ENCODE measurements around the gene MTCH1. TPM values are rescaled to one million over a fixed set of nuclear protein-coding genes. Genes with fewer than 3 reads are reported as not detected.

Gene MTCH1
- total RNA-seq, 1 experiment from 2014 or later = 178 TPM

DNA sequence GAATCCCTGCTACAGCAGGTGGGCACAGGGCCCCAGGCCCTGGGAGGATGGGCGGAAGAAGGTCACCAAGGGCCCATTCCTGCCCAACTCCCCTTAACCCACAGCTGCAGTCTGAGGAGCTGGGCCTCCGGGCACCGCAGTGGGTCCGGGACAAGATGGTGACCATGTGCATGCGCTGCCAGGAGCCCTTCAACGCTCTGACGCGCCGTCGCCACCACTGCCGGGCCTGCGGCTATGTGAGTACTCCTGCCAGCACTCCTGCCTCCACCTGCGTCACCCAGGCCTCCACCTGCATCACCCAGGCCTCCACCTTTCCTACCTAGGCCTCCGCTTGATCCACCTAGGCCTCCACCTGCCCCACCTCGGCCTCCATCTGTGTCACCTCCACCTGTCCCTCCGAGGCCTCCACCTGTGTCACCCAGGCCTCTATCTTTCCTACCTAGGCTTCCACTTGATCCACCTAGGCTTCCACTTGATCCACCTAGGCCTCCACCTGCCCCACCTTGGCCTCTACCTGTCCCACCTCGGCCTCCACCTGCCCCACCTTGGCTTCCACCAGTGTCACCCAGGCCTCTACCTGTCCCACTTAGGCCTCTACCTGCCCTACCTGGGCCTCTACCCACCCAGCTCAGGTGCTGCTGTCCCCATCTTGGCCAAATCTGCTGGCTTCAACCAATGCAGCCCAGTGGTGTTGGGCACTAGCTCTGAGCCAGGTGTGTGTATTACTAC, 36.3 kb upstream of the MTCH1 start:
- BruUV-seq (replicated peaks) = no TSS peak
- H3K36me3 ChIP-seq (ENCODE audit: control insufficient read depth, insufficient read depth, low read length) = no peaks in the 10 kb centered on the region
- Mint-ChIP-seq H3K9me3 (ENCODE audit: unreplicated experiment) (no peaks in the 10 kb centered on the region), H3K36me3 (ENCODE audit: insufficient read depth, unreplicated experiment) (no peaks in the 10 kb centered on the region), H3K4me3 (ENCODE audit: unreplicated experiment) (no peak overlapping the region), H3K27me3 (ENCODE audit: insufficient read depth, unreplicated experiment) (no peaks in the 10 kb centered on the region), H3K27ac (ENCODE audit: unreplicated experiment) (peak overlapping the region; percentile 62), H3K4me1 (ENCODE audit: low read depth, unreplicated experiment) (peaks cover 31% of the 10 kb centered on the region)
- ChIA-PET CTCF (interaction anchor here (0.5 to 10.4 kb wide), 9 partner anchors 10 to 187 kb away, joined by 3 to 163 read pairs (median 5); partner anchors contain the start of gene MTCH1), POLR2A (no interaction called here)
- TF ChIP-seq, protein P1, sequence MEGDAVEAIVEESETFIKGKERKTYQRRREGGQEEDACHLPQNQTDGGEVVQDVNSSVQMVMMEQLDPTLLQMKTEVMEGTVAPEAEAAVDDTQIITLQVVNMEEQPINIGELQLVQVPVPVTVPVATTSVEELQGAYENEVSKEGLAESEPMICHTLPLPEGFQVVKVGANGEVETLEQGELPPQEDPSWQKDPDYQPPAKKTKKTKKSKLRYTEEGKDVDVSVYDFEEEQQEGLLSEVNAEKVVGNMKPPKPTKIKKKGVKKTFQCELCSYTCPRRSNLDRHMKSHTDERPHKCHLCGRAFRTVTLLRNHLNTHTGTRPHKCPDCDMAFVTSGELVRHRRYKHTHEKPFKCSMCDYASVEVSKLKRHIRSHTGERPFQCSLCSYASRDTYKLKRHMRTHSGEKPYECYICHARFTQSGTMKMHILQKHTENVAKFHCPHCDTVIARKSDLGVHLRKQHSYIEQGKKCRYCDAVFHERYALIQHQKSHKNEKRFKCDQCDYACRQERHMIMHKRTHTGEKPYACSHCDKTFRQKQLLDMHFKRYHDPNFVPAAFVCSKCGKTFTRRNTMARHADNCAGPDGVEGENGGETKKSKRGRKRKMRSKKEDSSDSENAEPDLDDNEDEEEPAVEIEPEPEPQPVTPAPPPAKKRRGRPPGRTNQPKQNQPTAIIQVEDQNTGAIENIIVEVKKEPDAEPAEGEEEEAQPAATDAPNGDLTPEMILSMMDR (IDR thresholded peaks at IDR 0.05; ENCODE audit: insufficient read depth in 1 of 2, low read depth in 1 of 2, low read length in 1 of 2, severe bottlenecking in 1 of 2, unreplicated experiment in 1 of 2) = no peak
- H3K4me3 ChIP-seq (ENCODE audit: low read depth, low read length) = no peak overlapping the region
- no peaks in the 10 kb centered on the region for H3K27me3 ChIP-seq (replicated peaks; ENCODE audit: control insufficient read depth, insufficient read depth, low read length)
- no peaks in the 10 kb centered on the region for H3K9me3 ChIP-seq
- peaks cover 23% of the 10 kb centered on the region for H3K4me1 ChIP-seq
- intact Hi-C loops (cut with micrococcal nuclease; ENCODE audit: unreplicated experiment) = loop anchor here (5.0 kb wide), 1 partner anchor 280 kb away; no protein-coding TSS in a partner anchor
- DNase-seq = no peak

DNA sequence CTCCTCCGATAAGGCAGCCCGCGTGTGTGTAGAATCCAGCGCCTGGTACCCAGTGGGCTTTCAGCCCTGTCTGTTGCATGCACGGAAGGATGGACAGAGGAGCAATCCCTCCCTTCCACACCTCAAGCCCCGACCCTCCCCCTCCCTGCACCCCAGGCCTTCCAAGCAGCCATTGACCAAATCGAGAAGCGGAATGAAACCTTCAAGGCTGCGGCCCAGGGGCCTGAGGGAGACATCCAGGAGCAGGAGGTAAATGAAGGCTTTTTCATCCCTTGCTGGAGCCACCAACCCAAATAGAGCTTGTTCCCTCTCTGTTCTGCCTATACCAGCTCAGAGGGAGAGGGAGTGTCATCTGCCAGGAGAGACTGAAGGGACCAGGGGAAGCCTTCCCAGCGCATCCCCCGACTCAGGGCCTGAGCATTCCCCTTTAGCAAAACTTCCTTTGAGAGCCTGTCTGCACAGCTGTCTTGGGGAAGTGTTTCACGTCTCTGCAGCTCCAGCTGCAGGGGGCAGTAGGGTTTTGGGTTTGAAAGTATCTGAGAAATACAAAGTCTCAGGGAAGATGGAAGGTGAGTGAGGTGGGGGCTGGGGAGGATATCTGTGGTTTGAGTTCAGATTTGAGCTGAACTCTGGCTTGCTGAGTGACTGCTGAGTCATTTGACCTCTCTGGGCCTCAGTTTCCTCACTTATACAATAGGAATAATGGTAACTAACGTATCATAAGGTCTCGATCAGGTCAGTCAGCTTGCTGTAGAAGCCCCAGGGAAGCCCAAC, 35.5 kb upstream of the MTCH1 start:
- H3K4me3 ChIP-seq (ENCODE audit: low read depth, low read length) = no peak overlapping the region
- H3K9me3 ChIP-seq = no peaks in the 10 kb centered on the region
- Mint-ChIP-seq H3K27ac (ENCODE audit: unreplicated experiment) (no peak overlapping the region), H3K36me3 (ENCODE audit: insufficient read depth, unreplicated experiment) (no peaks in the 10 kb centered on the region), H3K27me3 (ENCODE audit: insufficient read depth, unreplicated experiment) (no peaks in the 10 kb centered on the region), H3K9me3 (ENCODE audit: unreplicated experiment) (no peaks in the 10 kb centered on the region), H3K4me1 (ENCODE audit: low read depth, unreplicated experiment) (peaks cover 31% of the 10 kb centered on the region), H3K4me3 (ENCODE audit: unreplicated experiment) (no peak overlapping the region)
- peaks cover 23% of the 10 kb centered on the region for H3K4me1 ChIP-seq
- H3K36me3 ChIP-seq (ENCODE audit: control insufficient read depth, insufficient read depth, low read length) = no peaks in the 10 kb centered on the region
- H3K27me3 ChIP-seq (replicated peaks; ENCODE audit: control insufficient read depth, insufficient read depth, low read length) = no peaks in the 10 kb centered on the region
- BruUV-seq (replicated peaks) = no TSS peak
- POLR2A ChIA-PET = no interaction called here
- CTCF ChIA-PET = interaction anchor here (0.5 to 10.4 kb wide), 8 partner anchors 15 to 188 kb away, joined by 3 to 163 read pairs (median 4); partner anchors contain the start of gene MTCH1
- peak in 1 of 2 experiments; percentile 53 for DNase-seq
- TF ChIP-seq, protein P1 (IDR thresholded peaks at IDR 0.05; ENCODE audit: insufficient read depth in 1 of 2, low read depth in 1 of 2, low read length in 1 of 2, severe bottlenecking in 1 of 2, unreplicated experiment in 1 of 2) = peak; percentile 47 to 48
- intact Hi-C loops (cut with micrococcal nuclease; ENCODE audit: unreplicated experiment) = loop anchor here (1.0 to 5.0 kb wide), 2 partner anchors 281 to 294 kb away; no protein-coding TSS in a partner anchor

DNA sequence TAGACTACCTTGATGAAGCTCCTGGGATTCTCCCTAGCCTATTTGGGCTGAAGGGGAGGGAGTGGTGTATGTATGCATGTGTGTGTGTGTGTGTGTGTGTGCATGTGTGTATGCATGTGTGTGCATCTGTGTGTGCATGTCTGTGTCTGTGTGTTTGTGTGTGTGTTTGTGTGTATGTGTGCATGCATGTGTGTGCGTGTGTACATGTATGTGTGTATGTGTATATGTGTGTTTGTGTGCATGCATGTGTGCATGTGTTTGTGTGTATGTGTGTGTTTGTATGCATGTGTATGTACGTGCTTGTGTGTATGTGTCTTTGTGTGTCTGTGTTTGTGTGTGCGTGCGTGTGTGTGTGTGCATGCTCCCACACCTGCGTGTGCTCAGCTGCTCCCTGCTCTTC, 34.8 kb upstream of the MTCH1 start:
- Mint-ChIP-seq H3K4me1 (ENCODE audit: low read depth, unreplicated experiment) (peaks cover 31% of the 10 kb centered on the region), H3K9me3 (ENCODE audit: unreplicated experiment) (no peaks in the 10 kb centered on the region), H3K36me3 (ENCODE audit: insufficient read depth, unreplicated experiment) (no peaks in the 10 kb centered on the region), H3K27me3 (ENCODE audit: insufficient read depth, unreplicated experiment) (no peaks in the 10 kb centered on the region), H3K27ac (ENCODE audit: unreplicated experiment) (no peak overlapping the region), H3K4me3 (ENCODE audit: unreplicated experiment) (no peak overlapping the region)
- peaks cover 23% of the 10 kb centered on the region for H3K4me1 ChIP-seq
- DNase-seq = no peak
- H3K36me3 ChIP-seq (ENCODE audit: control insufficient read depth, insufficient read depth, low read length) = no peaks in the 10 kb centered on the region
- H3K4me3 ChIP-seq (ENCODE audit: low read depth, low read length) = no peak overlapping the region
- intact Hi-C loops (cut with micrococcal nuclease; ENCODE audit: unreplicated experiment) = loop anchor here (1.0 to 5.0 kb wide), 2 partner anchors 281 to 294 kb away; no protein-coding TSS in a partner anchor
- BruUV-seq (replicated peaks) = no TSS peak
- H3K27me3 ChIP-seq (replicated peaks; ENCODE audit: control insufficient read depth, insufficient read depth, low read length) = no peaks in the 10 kb centered on the region
- TF ChIP-seq, protein P1 (IDR thresholded peaks at IDR 0.05; ENCODE audit: insufficient read depth in 1 of 2, low read depth in 1 of 2, low read length in 1 of 2, severe bottlenecking in 1 of 2, unreplicated experiment in 1 of 2) = no peak
- ChIA-PET POLR2A (no interaction called here), CTCF (interaction anchor here (0.6 to 10.4 kb wide), 4 partner anchors 16 to 188 kb away, joined by 4 to 163 read pairs (median 9); no protein-coding TSS in a partner anchor)
- no peaks in the 10 kb centered on the region for H3K9me3 ChIP-seq
